GM19452 (cell line): ENCODE measurements around the gene MLLT1.

Source experiments
- ATAC-seq: cut with Tn5 transposase; IDR thresholded peaks from one replicate; pipeline ENCODE4 v1.9.1; 2021; ENCODE audit not compliant: unreplicated experiment

The MLLT1 gene

DNA sequence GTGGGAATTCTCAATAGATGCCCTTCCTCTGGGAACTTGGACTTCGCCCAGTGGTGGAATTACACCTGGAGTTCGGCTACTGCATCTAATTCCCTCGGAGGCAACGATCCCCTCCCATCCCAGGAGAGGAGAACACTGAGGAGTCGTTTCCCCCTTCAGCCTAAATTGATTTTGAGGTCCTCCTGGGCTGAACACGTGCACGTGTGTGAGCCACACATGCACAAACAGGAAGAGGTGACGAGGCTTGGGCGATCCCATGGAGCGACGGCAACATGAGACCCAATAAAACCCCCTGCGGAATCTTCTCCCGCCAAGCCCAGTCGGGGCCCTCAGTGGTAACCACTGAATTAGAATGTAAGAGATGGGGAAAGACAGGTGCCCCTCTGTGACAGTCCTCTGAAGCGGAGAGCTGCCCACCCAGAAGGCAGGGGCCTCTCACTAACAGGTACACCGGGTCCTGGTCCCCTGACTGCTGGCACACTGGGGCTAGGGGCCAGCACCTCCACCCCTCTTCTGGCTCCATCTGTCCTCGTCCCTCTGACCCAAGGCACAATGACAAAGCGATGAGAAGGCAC lies 4.5 kb downstream of the MLLT1 start:
- ATAC-seq: no peak

DNA sequence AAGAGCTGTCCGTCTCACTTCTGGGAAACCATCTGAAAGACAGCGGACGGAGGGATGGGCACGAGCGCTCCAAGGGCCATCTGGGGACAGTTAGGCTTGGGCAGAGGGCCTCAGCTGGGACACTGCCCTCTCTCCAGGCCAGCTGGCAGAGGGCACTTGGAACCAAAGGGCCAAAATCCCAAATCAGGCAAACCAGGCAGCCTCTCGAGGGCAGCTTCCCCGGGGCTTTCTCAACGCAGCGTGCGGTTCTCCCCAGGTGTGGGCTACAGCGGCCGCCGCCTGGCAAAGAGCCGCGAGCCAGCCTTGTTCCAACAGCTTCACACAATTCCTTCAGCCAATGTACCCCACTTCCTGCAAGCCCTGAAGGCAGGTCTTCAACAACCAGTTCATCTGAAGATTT lies 5.0 kb downstream of the MLLT1 start:
- ATAC-seq: no peak

DNA sequence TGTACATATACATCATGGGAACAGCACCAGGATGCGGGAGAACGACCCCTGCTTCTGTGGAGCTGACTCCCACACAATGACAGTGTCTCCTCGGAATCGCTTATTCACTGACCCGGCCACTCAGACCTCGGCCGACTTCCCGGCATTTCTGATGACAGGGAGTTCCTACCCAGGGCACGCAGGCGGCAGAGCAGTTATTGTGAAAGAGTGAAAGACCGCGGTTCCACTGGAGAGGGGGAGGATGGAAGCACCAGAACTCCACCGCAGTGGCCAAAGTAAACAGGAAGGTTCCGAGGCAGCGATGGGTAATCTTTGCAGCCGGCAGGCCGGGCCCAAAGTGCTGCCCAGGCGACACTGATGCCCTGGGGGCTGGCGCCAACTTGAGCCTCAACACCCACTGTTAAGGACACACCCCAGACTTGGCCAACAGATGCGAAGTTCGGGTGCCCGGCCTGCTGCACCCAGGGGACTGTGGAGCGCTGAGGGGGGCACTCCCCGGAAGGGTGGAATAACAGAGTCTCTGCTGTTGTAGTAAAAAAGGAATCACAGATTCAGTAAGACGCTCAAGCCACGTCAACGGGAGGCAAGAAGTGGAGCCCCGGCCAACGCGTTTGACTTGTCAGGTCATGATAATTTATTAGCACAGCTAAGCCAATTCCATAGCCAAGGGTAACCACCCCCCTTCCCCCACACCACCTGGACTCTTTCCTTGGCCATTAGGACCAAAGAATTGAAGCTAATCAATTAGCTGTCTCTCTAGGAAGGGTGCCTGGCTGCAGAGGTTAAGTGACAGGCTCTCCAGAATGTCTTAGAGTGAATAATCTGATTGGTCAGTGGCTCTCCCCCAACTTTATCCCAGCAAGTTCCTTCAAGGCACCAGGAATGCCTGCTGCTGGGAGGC lies 5.8 kb downstream of the MLLT1 start:
- no peak for ATAC-seq

DNA sequence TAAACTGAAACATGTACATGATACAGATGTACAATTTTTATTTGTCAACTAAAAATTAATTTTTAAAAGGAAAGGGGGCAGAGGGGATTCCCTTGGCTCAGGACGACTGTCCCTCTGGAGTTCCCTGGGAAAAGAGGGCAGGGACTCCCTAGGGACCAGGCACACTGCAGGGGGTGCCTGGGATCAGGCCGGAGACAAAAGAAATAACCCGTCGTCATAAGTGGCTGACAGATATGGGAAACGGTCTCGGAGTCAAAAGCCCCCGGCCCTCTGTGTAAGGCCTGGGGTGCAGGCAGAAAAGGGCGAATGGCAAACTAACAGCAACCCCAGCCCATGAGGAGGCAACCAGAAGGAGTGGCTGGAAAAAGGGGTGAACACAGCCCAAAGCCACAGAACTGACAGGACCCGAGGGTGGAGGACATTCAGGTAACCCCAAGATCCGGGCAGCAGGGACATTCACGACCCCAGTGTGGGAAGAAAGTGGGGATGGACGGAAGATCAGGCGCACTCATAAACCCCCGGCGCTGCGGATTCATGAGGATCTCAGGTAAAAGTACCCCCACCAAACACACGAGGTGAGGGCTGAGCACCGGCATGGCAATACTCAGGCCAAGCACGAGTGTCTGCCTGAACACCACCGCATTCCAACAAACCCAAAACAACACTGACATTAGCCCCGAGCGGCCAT lies 6.7 kb downstream of the MLLT1 start:
- ATAC-seq: no peak

DNA sequence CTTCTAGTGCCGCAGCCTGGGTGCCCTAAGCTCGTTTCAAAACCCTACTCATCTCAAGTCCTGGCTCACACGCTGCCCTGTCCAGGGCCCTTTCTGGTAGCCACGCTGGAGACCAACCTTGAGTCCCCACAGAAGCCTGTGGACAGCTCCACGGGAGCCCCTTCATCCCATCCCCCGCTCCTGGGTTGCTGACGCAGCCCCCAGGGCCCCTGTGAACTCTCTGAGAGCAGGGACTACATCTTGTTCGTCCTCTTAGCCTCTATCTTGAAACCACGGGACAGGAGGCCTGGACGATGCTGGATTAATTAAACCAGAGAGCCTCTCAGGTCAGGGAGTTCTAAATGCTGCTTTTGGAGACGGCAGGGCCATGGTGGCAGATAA lies 7.4 kb downstream of the MLLT1 start:
- no peak for ATAC-seq

DNA sequence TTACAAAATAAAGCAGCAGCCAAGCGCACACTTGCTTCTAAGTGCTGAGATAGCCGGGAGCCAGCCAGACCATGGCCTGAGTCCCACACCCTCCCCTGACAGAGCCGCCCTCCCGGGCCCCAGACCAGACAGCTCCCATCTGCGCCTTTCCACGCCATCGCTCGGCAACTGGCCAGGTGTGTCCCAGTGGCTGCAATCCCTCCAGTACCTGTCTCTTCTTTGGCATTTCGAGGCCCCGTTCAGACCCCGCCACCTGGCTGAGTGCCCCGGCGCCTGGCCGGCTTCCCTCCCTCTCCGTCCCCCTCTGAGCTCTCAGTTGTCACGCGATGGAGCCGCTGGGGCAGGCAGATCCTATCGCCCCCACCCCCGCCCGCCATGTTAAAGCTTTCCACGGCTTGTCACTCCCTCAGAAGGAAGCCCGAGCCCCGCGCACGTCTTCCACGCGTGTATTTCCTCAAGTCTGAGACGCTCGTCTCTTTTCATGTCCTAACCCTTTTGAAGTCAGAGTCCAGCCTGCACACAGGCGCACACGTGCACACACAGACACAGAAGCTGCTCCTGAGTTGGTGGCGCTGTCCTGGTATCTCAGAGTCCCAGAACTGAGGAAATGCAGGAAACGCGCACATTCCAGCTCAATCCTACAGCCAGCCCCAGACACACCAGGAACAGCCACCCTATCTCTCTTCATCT lies 7.9 kb downstream of the MLLT1 start:
- ATAC-seq: no peak

DNA sequence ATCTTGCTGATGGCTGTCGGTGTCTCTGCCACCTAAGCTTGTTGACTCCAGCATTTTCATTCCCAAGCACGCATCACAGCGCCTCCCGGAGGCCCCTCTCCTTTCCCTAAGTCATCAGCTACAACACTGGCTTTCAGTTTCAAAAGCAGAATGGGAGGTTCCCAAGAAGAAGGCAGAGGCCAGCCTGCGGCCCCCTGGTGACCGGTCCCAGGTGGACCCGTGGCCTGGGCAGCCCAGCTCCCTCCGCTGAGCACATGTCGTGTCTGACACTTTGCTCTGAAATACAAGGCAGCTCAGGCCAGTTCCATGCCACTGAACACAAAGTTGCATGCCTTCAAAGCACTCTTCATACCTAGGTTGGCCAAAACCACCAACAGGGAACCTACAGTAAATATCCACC lies 8.5 kb downstream of the MLLT1 start:
- no peak for ATAC-seq

DNA sequence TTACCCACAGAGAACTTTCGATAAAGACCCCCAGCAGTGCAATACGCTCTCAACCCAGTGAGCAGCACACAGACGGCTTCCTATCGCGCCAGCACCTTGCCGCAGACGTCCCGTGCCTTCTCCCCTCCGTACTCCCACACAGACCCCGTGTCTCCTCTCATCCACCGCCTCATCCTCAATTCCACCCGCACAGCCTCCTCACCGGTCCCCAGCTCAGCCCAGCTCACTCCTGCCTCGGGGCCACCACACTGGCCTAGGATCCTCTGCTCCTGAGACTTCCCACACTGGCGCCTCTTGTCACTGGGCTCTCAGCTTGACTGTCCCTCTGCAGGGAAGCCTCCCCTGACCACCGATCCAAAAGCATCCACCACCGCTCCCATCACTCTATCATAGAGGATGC lies 9.0 kb downstream of the MLLT1 start:
- ATAC-seq: no peak

DNA sequence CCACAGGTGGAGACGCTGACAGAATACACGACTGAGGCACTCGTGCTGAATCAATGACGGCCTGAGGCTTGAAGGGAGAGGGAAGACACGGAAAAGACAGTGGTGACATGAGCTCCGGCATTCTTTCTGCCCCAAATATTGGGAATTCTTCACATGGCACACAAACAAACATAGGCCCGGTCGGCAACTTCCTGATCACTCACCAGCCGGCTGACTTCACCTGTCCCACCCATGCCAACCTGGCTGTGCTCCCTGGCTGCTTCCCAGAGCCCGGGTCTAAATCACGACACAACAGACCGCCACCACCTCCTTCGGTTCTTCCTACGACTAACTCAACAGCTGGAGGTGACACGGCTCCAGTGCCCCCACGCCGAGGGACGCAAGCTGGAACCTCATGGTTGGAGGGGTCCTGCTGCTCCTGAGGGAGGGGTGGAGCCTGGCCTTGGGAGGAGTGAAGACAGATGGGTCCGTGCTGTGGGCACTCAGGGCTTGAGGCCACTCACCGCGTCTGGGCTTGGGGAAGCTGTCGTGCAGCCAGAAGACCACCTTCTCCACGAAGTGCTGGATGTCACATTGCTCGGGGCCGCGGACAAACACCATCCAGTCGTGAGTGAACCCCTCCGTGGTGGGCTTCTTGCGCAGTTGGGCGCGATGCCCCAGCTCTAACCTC lies 9.6 kb downstream of the MLLT1 start:
- ATAC-seq: no peak

DNA sequence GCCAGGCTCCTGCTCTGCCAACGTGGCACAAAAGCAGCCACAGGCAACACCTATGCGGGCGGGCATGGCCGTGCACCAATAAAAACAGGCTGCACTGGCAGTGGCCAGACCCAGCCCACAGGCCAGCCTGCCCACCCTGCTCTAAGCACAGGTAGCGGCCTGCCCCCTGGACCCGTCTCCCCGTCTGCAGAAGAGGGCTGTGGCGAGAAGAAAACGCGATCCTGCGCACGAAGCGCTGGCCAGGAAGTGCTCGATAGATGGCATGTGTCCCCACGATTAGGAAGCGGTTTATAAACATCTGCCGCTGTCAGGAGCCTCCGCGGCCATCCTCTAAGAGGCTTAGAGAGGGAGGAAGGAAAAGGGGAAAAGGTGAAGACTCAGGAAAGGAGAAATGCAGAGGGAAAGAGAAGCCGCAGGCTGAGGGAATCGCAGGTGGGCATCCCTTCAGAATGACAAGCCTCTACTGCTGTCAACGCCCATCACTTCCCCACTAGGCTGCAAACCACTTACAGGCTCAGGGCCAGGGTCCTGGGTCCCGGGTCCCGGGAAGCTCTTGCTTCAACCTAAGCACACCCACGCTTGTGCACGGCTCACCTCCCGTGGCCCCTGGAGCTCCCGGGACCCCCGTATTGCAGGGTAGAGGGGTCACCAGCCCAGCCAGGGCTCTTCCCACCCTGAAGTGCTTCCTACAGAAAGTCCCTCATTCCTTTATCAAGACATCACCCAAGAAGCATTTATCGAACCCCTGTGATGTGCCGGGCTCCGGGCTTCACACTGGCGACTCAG lies 10.5 kb downstream of the MLLT1 start:
- ATAC-seq: no peak

DNA sequence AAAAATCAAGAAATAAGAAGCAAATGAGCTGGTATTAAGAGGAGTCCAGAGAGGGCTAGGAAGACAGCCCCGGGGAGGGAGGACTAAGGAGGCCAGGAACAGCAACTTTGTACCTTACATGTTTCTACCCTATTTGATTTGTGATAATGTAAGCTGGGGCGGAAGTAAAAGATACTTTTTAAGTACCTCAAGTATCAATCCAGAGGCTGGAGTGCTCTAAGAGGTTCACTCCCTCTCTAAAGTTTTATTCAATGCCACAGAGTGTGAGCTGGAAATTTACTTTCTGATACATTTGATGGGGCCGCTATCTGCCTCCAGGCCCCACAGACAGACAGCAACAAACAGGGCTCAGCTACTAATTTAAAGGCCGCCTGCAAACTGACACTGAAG lies 11.4 kb downstream of the MLLT1 start:
- no peak for ATAC-seq

DNA sequence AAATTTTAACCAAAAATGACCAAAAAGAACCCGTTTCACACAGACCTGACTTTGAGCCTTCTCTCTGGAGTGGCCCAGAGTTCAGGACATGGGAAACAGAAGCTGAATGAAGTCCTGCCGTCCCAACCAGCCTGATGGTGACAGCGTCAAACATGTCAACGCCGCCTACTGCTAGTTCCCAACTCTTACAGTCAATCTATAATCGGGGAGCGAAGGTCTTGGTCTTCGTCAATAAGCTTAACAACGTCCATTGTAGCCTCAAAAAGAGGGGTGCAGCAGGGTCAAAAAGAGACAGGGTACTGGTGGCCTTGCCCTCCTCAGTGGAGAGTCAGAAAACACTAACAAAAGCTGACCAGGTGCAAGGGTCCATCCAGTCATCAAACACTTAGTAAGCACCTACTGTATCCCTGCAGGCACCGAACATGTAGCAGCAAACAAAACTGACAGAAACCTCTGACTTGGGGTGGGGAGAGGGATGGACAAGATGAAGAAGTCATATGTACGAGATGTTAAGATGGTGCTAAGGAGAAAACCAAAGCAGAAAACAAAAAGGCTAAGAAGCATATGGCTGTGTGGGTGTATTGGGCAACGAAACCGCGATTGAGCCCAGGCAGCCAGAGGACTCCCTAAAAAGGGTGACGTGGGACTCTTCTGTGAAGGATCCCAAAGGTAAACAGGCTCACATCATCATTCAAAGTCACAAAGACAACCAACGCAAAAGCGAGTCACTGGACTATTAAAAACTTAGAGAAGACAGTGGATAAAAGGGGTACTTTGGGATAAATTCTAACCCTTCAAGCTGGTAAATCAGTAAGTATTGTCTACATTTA lies 12.0 kb downstream of the MLLT1 start:
- no peak for ATAC-seq

DNA sequence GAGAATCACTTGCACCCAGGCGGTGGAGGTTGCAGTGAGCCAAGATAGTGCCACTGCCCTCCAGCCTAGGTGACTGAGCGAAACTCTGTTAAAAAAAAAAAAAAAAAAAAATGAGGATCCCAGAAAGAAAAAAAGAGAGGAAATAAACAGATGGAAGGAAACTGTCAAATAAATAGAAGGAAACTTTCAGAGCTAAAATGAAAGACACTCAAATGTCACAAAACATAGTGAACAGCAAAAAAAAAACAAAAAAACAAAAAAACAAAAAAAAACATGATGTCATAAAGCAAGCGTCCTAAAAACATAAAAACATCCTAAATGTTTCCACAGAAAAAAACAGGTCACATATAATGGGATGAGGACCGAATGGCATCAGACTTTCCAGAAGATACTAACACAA lies 15.0 kb downstream of the MLLT1 start:
- ATAC-seq: no peak

DNA sequence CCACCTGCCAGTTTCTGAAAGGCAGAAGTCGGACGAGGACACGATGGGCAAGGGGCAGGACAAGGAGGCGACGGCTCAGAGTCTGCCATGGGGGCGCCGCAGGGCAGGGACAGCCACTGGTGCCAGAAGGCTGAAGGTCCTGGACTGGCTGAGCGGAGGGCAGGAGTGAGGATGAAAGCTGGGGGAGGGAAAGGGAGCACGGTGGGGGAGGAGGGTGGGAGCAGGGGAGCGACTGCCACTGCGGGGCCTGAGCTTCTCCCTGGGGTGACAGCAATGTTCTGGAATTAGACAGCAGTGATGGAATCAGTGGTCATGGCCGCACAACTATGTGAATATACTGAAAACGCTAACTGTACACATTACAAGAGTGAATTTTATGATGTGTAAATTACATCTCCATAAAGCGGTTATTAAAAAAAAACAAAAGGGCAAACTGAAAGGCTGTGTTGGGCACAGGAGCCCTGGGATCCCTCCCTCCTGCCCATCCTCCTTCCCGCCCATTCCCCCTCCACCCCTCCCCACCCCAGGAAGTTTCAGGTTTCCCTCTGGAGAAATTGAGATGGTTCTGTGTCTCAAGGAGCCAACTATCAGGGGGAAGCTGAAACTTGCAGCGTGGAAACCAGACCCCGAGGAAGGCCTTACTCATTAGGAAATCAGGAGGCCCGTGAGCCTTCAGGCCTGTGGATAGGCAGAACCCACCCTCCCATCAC lies 15.9 kb downstream of the MLLT1 start:
- ATAC-seq: no peak

DNA sequence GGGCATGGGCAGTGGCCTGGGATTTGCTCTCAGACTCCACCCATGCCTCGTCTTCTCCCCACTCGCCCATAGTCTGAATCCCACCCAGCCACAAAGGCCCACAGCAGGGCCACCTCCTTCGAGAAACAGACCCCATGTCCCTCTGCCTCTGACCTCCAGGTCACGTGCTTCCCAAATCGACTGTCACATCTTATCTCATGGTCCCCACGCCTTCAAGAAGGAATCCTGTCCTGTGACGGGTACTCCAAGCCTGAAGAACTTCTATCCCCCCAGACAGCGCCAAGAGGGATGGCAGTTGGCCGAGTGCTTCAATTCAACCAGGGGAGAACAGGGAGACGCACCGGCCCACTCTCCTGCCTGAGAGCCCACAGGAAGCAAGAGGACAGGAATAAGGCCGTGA lies 16.5 kb downstream of the MLLT1 start:
- ATAC-seq: no peak

DNA sequence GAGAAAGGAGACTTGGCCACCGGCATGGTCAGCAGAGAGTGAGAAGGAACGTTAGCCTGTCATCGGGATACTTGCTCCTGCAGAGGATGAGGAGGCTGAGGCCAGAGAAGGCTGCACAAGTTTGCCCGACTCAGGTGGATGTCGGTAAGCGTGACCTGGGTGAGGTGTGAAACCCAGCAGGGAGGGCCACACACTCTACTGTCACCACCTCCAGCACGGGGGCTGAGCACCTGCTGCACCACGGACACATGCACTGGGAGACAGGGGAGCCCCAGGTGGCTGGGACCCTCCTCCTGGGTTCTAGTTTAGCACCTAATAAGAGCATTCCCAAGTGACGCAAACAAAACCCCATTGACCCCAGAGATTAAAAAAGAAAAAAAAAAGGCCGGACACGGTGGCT lies 17.3 kb downstream of the MLLT1 start:
- ATAC-seq: no peak

DNA sequence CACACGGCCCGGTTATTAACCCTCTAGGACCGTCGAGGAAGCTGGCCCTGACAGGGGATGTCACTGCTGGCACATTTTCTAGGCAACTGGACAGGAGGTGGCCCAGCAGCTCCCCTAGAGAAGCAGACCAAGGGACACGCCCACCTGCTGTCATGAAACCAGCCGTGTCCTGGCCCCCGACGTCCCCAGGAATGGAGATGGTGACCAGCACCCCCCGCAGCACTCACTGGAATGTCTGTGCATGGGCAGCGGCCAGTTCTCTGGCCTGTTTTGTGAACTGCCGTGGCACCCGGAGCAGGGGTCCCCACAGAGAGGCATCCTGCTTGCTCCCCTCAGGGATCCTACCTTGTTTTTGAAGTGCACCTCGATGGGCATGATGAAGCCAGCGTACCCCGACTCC lies 17.9 kb downstream of the MLLT1 start:
- no peak for ATAC-seq

DNA sequence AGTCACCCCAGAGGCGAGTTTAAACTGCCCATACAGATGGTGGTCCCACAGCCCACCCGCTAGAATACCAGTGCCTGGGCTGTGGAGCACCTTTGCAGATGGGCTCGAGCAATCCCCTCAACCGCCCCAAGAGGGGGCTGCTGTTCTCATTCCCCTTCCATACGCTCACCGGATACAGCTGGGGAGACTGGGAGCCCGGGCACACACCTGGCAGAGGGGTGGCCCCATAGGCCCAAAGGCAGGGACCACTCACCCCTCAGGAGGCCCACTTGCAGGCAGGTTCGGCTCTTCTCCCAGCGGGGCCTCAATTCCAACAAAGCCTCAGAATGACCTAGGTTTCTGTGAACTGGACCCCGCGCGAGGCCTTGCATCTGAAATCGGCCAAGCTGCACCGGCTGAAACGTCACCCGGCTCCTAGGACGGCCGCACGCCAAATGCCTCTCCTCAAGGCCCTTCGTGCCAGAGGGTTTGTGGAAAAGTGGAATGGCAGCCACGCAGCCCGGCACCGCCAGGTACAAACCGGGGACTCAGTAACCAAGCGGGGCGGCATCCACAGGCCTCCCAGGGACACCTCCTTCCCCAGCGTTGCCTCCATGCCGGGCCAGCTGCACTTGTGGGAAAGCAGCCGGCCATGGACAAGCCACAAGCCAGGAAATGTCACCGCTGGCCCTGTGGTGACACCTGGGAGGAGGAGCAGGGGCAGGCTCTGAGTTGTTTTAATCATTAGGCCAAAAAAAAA lies 18.7 kb downstream of the MLLT1 start:
- ATAC-seq: no peak
